ENCODE data around the gene SYK.

Gene SYK

DNA sequence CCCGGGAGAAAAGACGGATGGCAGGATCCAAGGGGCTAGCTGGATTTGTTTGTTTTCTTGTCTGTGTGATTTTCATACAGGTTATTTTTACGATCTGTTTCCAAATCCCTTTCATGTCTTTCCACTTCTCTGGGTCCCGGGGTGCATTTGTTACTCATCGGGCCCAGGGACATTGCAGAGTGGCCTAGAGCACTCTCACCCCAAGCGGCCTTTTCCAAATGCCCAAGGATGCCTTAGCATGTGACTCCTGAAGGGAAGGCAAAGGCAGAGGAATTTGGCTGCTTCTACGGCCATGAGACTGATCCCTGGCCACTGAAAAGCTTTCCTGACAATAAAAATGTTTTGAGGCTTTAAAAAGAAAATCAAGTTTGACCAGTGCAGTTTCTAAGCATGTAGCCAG is 94.2 kb downstream of the SYK start:
- no peak overlapping the region for H3K18ac ChIP-seq (ENCODE audit: low read depth in 1 of 2, low read length in 2 of 2)
- H3K9ac ChIP-seq (ENCODE audit: low read length): no peak overlapping the region
- peaks cover 0 to 27% of the 10 kb centered on the region in 2 experiments for H3K27me3 ChIP-seq (ENCODE audit: control insufficient read depth in 1 of 2, insufficient read depth in 1 of 2, low read length in 2 of 2)
- no peaks in the 10 kb centered on the region for H3K9me3 ChIP-seq (ENCODE audit: control insufficient read depth, low read length)
- no peak for DNase-seq
- H3K4me1 ChIP-seq (ENCODE audit: control insufficient read depth, insufficient read depth, low read depth, low read length): no peaks in the 10 kb centered on the region
- H3K27ac ChIP-seq (ENCODE audit: low read length, poor library complexity, severe bottlenecking): no peak overlapping the region
- H2BK15ac ChIP-seq (ENCODE audit: low read depth, poor library complexity, severe bottlenecking): no peak overlapping the region
- WGBS: 89% methylated on average over 5 of the region's 7 CpGs
- no peak overlapping the region for H3K4me3 ChIP-seq (ENCODE audit: insufficient read depth in 1 of 2, low read depth in 1 of 2, low read length in 2 of 2)
- H3K4ac ChIP-seq (ENCODE audit: low read depth in 1 of 2, low read length in 2 of 2): no peak overlapping the region
- H3K36me3 ChIP-seq (ENCODE audit: control insufficient read depth in 1 of 2, insufficient read depth in 2 of 2, low read depth in 1 of 2, low read length in 2 of 2): peaks cover 0 to 13% of the 10 kb centered on the region in 2 experiments
- no peak overlapping the region for H2BK12ac ChIP-seq (ENCODE audit: low read length in 2 of 2)
- H2BK120ac ChIP-seq (ENCODE audit: low read depth, low read length): no peak overlapping the region
- no peaks in the 10 kb centered on the region for H3K79me1 ChIP-seq (replicated peaks; ENCODE audit: low read length, poor library complexity, severe bottlenecking)
- no peak overlapping the region for H2AFZ ChIP-seq (ENCODE audit: low read depth, low read length)
- no peak overlapping the region for H3K4me2 ChIP-seq (ENCODE audit: low read length, poor library complexity, severe bottlenecking)
- no peak overlapping the region for H3K23ac ChIP-seq (ENCODE audit: low read length in 2 of 2)
- no peak overlapping the region for H4K8ac ChIP-seq (ENCODE audit: low read length)
- no peak overlapping the region for H4K91ac ChIP-seq (ENCODE audit: low read length)
- H2AK5ac ChIP-seq (ENCODE audit: low read length, severe bottlenecking): no peak overlapping the region
- no peak overlapping the region for H3K14ac ChIP-seq (ENCODE audit: low read length in 2 of 2)
- no peak overlapping the region for H2BK5ac ChIP-seq (ENCODE audit: low read depth, low read length, poor library complexity, severe bottlenecking)

- Histone ChIP-seq H2BK12ac (ENCODE audit: low read length in 2 of 2) (no peak overlapping the region), H3K4me1 (ENCODE audit: control insufficient read depth, insufficient read depth, low read depth, low read length) (no peaks in the 10 kb centered on the region), H2BK5ac (ENCODE audit: low read depth, low read length, poor library complexity, severe bottlenecking) (no peak overlapping the region), H3K9ac (ENCODE audit: low read length) (no peak overlapping the region), H3K27ac (ENCODE audit: low read length, poor library complexity, severe bottlenecking) (no peak overlapping the region), H3K14ac (ENCODE audit: low read length in 2 of 2) (no peak overlapping the region), H3K18ac (ENCODE audit: low read depth in 1 of 2, low read length in 2 of 2) (no peak overlapping the region), H3K9me3 (ENCODE audit: control insufficient read depth, low read length) (no peaks in the 10 kb centered on the region), H2BK120ac (ENCODE audit: low read depth, low read length) (no peak overlapping the region), H2BK15ac (ENCODE audit: low read depth, poor library complexity, severe bottlenecking) (no peak overlapping the region), H4K91ac (ENCODE audit: low read length) (no peak overlapping the region), H3K4ac (ENCODE audit: low read depth in 1 of 2, low read length in 2 of 2) (no peak overlapping the region), H3K79me1 (replicated peaks; ENCODE audit: low read length, poor library complexity, severe bottlenecking) (no peaks in the 10 kb centered on the region), H2AK5ac (ENCODE audit: low read length, severe bottlenecking) (no peak overlapping the region), H4K8ac (ENCODE audit: low read length) (no peak overlapping the region), H3K4me3 (ENCODE audit: insufficient read depth in 1 of 2, low read depth in 1 of 2, low read length in 2 of 2) (no peak overlapping the region), H3K4me2 (ENCODE audit: low read length, poor library complexity, severe bottlenecking) (no peak overlapping the region), H3K36me3 (ENCODE audit: control insufficient read depth in 1 of 2, insufficient read depth in 2 of 2, low read depth in 1 of 2, low read length in 2 of 2) (peaks cover 0 to 13% of the 10 kb centered on the region in 2 experiments), H3K27me3 (ENCODE audit: control insufficient read depth in 1 of 2, insufficient read depth in 1 of 2, low read length in 2 of 2) (peaks cover 0 to 27% of the 10 kb centered on the region in 2 experiments), H2AFZ (ENCODE audit: low read depth, low read length) (no peak overlapping the region), H3K23ac (ENCODE audit: low read length in 2 of 2) (no peak overlapping the region)
- DNase-seq: no peak
- WGBS: 70% methylated on average over 3 of the region's 3 CpGs
Observed at GRCh38 chr9:90896231-90896630, 94.6 kb downstream of the SYK start.

- 76% methylated on average over 3 of the region's 3 CpGs for WGBS
- Histone ChIP-seq H3K4me1 (ENCODE audit: control insufficient read depth, insufficient read depth, low read depth, low read length) (no peaks in the 10 kb centered on the region), H3K14ac (ENCODE audit: low read length in 2 of 2) (no peak overlapping the region)
Observed at GRCh38 chr9:90898228-90898627, 96.6 kb downstream of the SYK start.

DNA sequence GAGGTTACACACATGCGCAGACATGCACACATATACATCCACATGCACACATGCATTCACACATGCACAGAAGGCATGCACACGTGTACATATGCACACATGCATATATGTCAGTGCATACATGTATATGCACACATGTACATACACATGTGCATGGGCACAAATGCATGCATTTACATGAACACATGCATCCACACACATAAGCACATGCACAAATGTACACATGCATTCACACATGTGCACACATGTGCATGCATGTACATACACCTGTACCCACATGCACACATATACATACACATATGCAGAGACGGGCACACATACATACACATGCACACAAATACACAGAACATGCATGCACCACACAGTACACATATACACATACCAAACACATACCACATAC is 97.7 kb downstream of the SYK start:
- H3K9me3 ChIP-seq (ENCODE audit: control insufficient read depth, low read length): peaks cover 15% of the 10 kb centered on the region
- H2BK120ac ChIP-seq (ENCODE audit: low read depth, low read length): no peak overlapping the region
- no peaks in the 10 kb centered on the region for H3K79me1 ChIP-seq (replicated peaks; ENCODE audit: low read length, poor library complexity, severe bottlenecking)
- no peak overlapping the region for H4K8ac ChIP-seq (ENCODE audit: low read length)
- no peak overlapping the region for H3K4me3 ChIP-seq (ENCODE audit: insufficient read depth in 1 of 2, low read depth in 1 of 2, low read length in 2 of 2)
- peaks cover 0 to 4% of the 10 kb centered on the region in 2 experiments for H3K27me3 ChIP-seq (ENCODE audit: control insufficient read depth in 1 of 2, insufficient read depth in 1 of 2, low read length in 2 of 2)
- H2BK12ac ChIP-seq (ENCODE audit: low read length in 2 of 2): no peak overlapping the region
- no peak overlapping the region for H2AK5ac ChIP-seq (ENCODE audit: low read length, severe bottlenecking)
- no peak overlapping the region for H4K91ac ChIP-seq (ENCODE audit: low read length)
- H3K4me1 ChIP-seq (ENCODE audit: control insufficient read depth, insufficient read depth, low read depth, low read length): peaks cover 3% of the 10 kb centered on the region
- no peak overlapping the region for H3K4me2 ChIP-seq (ENCODE audit: low read length, poor library complexity, severe bottlenecking)
- peaks cover 0 to 17% of the 10 kb centered on the region in 2 experiments for H3K36me3 ChIP-seq (ENCODE audit: control insufficient read depth in 1 of 2, insufficient read depth in 2 of 2, low read depth in 1 of 2, low read length in 2 of 2)
- no peak overlapping the region for H2AFZ ChIP-seq (ENCODE audit: low read depth, low read length)
- WGBS: 96% methylated on average over 3 of the region's 3 CpGs
- DNase-seq: no peak
- H3K27ac ChIP-seq (ENCODE audit: low read length, poor library complexity, severe bottlenecking): no peak overlapping the region
- no peak overlapping the region for H3K9ac ChIP-seq (ENCODE audit: low read length)
- H3K23ac ChIP-seq (ENCODE audit: low read length in 2 of 2): no peak overlapping the region
- H3K18ac ChIP-seq (ENCODE audit: low read depth in 1 of 2, low read length in 2 of 2): no peak overlapping the region
- H2BK15ac ChIP-seq (ENCODE audit: low read depth, poor library complexity, severe bottlenecking): no peak overlapping the region
- H3K4ac ChIP-seq (ENCODE audit: low read depth in 1 of 2, low read length in 2 of 2): no peak overlapping the region
- no peak overlapping the region for H2BK5ac ChIP-seq (ENCODE audit: low read depth, low read length, poor library complexity, severe bottlenecking)
- no peak overlapping the region for H3K14ac ChIP-seq (ENCODE audit: low read length in 2 of 2)

More at GRCh38 chr9:90898228-90898627, 96.6 kb downstream of the SYK start:
- no peak overlapping the region for H3K23ac ChIP-seq (ENCODE audit: low read length in 2 of 2)
- H2AFZ ChIP-seq (ENCODE audit: low read depth, low read length): no peak overlapping the region
- no peak overlapping the region for H3K27ac ChIP-seq (ENCODE audit: low read length, poor library complexity, severe bottlenecking)
- H3K9ac ChIP-seq (ENCODE audit: low read length): no peak overlapping the region
- no peak overlapping the region for H3K4me2 ChIP-seq (ENCODE audit: low read length, poor library complexity, severe bottlenecking)
- H3K4me3 ChIP-seq (ENCODE audit: insufficient read depth in 1 of 2, low read depth in 1 of 2, low read length in 2 of 2): no peak overlapping the region
- no peak overlapping the region for H2BK15ac ChIP-seq (ENCODE audit: low read depth, poor library complexity, severe bottlenecking)
- H3K9me3 ChIP-seq (ENCODE audit: control insufficient read depth, low read length): peaks cover 15% of the 10 kb centered on the region
- H4K8ac ChIP-seq (ENCODE audit: low read length): no peak overlapping the region
- no peak overlapping the region for H2BK120ac ChIP-seq (ENCODE audit: low read depth, low read length)
- peaks cover 0 to 13% of the 10 kb centered on the region in 2 experiments for H3K27me3 ChIP-seq (ENCODE audit: control insufficient read depth in 1 of 2, insufficient read depth in 1 of 2, low read length in 2 of 2)
- H2BK5ac ChIP-seq (ENCODE audit: low read depth, low read length, poor library complexity, severe bottlenecking): no peak overlapping the region
- H4K91ac ChIP-seq (ENCODE audit: low read length): no peak overlapping the region
- no peak overlapping the region for H2AK5ac ChIP-seq (ENCODE audit: low read length, severe bottlenecking)
- H3K4ac ChIP-seq (ENCODE audit: low read depth in 1 of 2, low read length in 2 of 2): no peak overlapping the region
- no peak overlapping the region for H2BK12ac ChIP-seq (ENCODE audit: low read length in 2 of 2)
- DNase-seq: no peak
- H3K18ac ChIP-seq (ENCODE audit: low read depth in 1 of 2, low read length in 2 of 2): no peak overlapping the region
- H3K79me1 ChIP-seq (replicated peaks; ENCODE audit: low read length, poor library complexity, severe bottlenecking): no peaks in the 10 kb centered on the region
- H3K36me3 ChIP-seq (ENCODE audit: control insufficient read depth in 1 of 2, insufficient read depth in 2 of 2, low read depth in 1 of 2, low read length in 2 of 2): peaks cover 0 to 17% of the 10 kb centered on the region in 2 experiments

All from mesenchymal stem cell (in vitro differentiated cells and primary cell).